ENCODE measurements around the gene HAGH.

Gene HAGH

GRCh38 chr16:1769402-1770300, 57.0 kb downstream of the HAGH start:
- H3K4me2 ChIP-seq (ENCODE audit: low read depth, low read length), result no peak overlapping the region

GRCh38 chr16:1768767-1769401, 57.7 kb downstream of the HAGH start:
- Histone ChIP-seq H3K9me2 (replicated peaks; ENCODE audit: insufficient read depth, low read length) (no peaks in the 10 kb centered on the region), H3F3A (ENCODE audit: insufficient read depth, low read length) (peaks cover 13% of the 10 kb centered on the region), H3K9ac (ENCODE audit: low read length) (no peak overlapping the region), H2AFZ (ENCODE audit: low read length) (no peak overlapping the region), H3K27ac (ENCODE audit: low read length) (no peak overlapping the region), H3K4me2 (ENCODE audit: low read depth, low read length) (no peak overlapping the region), H3K9me3 (replicated peaks; ENCODE audit: insufficient read depth, low read length) (no peaks in the 10 kb centered on the region), H3K27me3 (replicated peaks; ENCODE audit: insufficient read depth, low read length) (no peaks in the 10 kb centered on the region), H3K36me3 (replicated peaks; ENCODE audit: insufficient read depth, low read length) (no peaks in the 10 kb centered on the region), H3K79me2 (ENCODE audit: low read length) (peaks cover 26% of the 10 kb centered on the region), H3K4me1 (ENCODE audit: low read length) (no peaks in the 10 kb centered on the region), H4K20me1 (ENCODE audit: insufficient read depth, low read length) (no peaks in the 10 kb centered on the region), H3K4me3 (ENCODE audit: low read length) (no peak overlapping the region)
- no peak for DNase-seq
- no peak for TF ChIP-seq CTCF (IDR thresholded peaks at IDR 0.05; ENCODE audit: low read length)
- TF ChIP-seq EZH2 (optimal IDR thresholded peaks at IDR 0.05; ENCODE audit: low read depth, low read length), result no peak
- no peak for TF ChIP-seq EZH2phosphoT487 (IDR thresholded peaks at IDR 0.05; ENCODE audit: low read length)

More at GRCh38 chr16:1769402-1770300, 57.0 kb downstream of the HAGH start:
- H3K79me2 ChIP-seq (ENCODE audit: low read length), result peaks cover 34% of the 10 kb centered on the region
- H3F3A ChIP-seq (ENCODE audit: insufficient read depth, low read length), result peaks cover 13% of the 10 kb centered on the region
- no peaks in the 10 kb centered on the region for H3K9me3 ChIP-seq (replicated peaks; ENCODE audit: insufficient read depth, low read length)
- no peak for TF ChIP-seq CTCF (IDR thresholded peaks at IDR 0.05; ENCODE audit: low read length)
- TF ChIP-seq EZH2phosphoT487 (IDR thresholded peaks at IDR 0.05; ENCODE audit: low read length), result no peak
- no peak for TF ChIP-seq EZH2 (optimal IDR thresholded peaks at IDR 0.05; ENCODE audit: low read depth, low read length)
- H3K4me3 ChIP-seq (ENCODE audit: low read length), result no peak overlapping the region
- no peak overlapping the region for H2AFZ ChIP-seq (ENCODE audit: low read length)
- no peaks in the 10 kb centered on the region for H3K9me2 ChIP-seq (replicated peaks; ENCODE audit: insufficient read depth, low read length)
- H3K27ac ChIP-seq (ENCODE audit: low read length), result no peak overlapping the region
- H3K9ac ChIP-seq (ENCODE audit: low read length), result no peak overlapping the region
- H3K36me3 ChIP-seq (replicated peaks; ENCODE audit: insufficient read depth, low read length), result no peaks in the 10 kb centered on the region
- 0 out of 2 replicates have a peak, but pooled peaks cover 3% of the 10 kb centered on the region for H3K4me1 ChIP-seq (ENCODE audit: low read length)
- H4K20me1 ChIP-seq (ENCODE audit: insufficient read depth, low read length), result no peaks in the 10 kb centered on the region
- no peaks in the 10 kb centered on the region for H3K27me3 ChIP-seq (replicated peaks; ENCODE audit: insufficient read depth, low read length)
- DNase-seq, result no peak

- peaks cover 20% of the 10 kb centered on the region for H3K79me2 ChIP-seq (ENCODE audit: low read length)
- no peak overlapping the region for H3K27ac ChIP-seq (ENCODE audit: low read length)
- H4K20me1 ChIP-seq (ENCODE audit: insufficient read depth, low read length), result no peaks in the 10 kb centered on the region
- no peak overlapping the region for H3K9ac ChIP-seq (ENCODE audit: low read length)
- H3K9me3 ChIP-seq (replicated peaks; ENCODE audit: insufficient read depth, low read length), result no peaks in the 10 kb centered on the region
- no peaks in the 10 kb centered on the region for H3K4me1 ChIP-seq (ENCODE audit: low read length)
- H3K9me2 ChIP-seq (replicated peaks; ENCODE audit: insufficient read depth, low read length), result no peaks in the 10 kb centered on the region
- H3F3A ChIP-seq (ENCODE audit: insufficient read depth, low read length), result peaks cover 13% of the 10 kb centered on the region
- no peaks in the 10 kb centered on the region for H3K27me3 ChIP-seq (replicated peaks; ENCODE audit: insufficient read depth, low read length)
- no peak overlapping the region for H3K4me3 ChIP-seq (ENCODE audit: low read length)
- H2AFZ ChIP-seq (ENCODE audit: low read length), result no peak overlapping the region
- no peaks in the 10 kb centered on the region for H3K36me3 ChIP-seq (replicated peaks; ENCODE audit: insufficient read depth, low read length)
- no peak for DNase-seq
- no peak overlapping the region for H3K4me2 ChIP-seq (ENCODE audit: low read depth, low read length)
- no peak for TF ChIP-seq CTCF (IDR thresholded peaks at IDR 0.05; ENCODE audit: low read length)
- no peak for TF ChIP-seq EZH2 (optimal IDR thresholded peaks at IDR 0.05; ENCODE audit: low read depth, low read length)
- no peak for TF ChIP-seq EZH2phosphoT487 (IDR thresholded peaks at IDR 0.05; ENCODE audit: low read length)
Observed at GRCh38 chr16:1768061-1768766, 58.4 kb downstream of the HAGH start.
